Natural killer cell (primary cell): ENCODE measurements around the gene RMRP. TPM values are rescaled to one million over a fixed set of nuclear protein-coding genes. Genes with fewer than 3 reads are reported as not detected.

Experiments used
- ATAC-seq, 3 donors: fragments of 150-1000 bp in 2 of 3; fragments of 200-7000 bp in 1 of 3; cut with Tn5 transposase; 1 replicate in 1 of 3; 2 replicates in 2 of 3; pipeline ENCODE4 v1.10.0; 2021; ENCODE audit warnings: mild to moderate bottlenecking in 2 of 3, moderate library complexity in 2 of 3
- DNase-seq, 2 donors: peaks; one replicate each; pipeline versions ENCODE4 v3.0.0 to v3.0.0-alpha.2; 2013 to 2021; ENCODE audit warnings: mixed read lengths in 1 of 2
- H3K27ac ChIP-seq: one replicate; pipeline ENCODE4 v1.5.1; 2013; ENCODE audit warnings: mild to moderate bottlenecking, low read length
- H3K27me3 ChIP-seq: one replicate; pipeline ENCODE4 v1.6.1; 2013; ENCODE audit warnings: low read length; ENCODE audit not compliant: control insufficient read depth, insufficient read depth
- H3K36me3 ChIP-seq: one replicate; pipeline ENCODE4 v1.6.1; 2013; ENCODE audit warnings: low read length; ENCODE audit not compliant: control insufficient read depth, insufficient read depth
- H3K4me1 ChIP-seq: one replicate; pipeline ENCODE4 v1.6.1; 2013; ENCODE audit warnings: low read length; ENCODE audit not compliant: control insufficient read depth, insufficient read depth
- H3K4me3 ChIP-seq: one replicate; pipeline ENCODE4 v1.5.1; 2013; ENCODE audit warnings: low read length
- H3K9me3 ChIP-seq: one replicate; pipeline ENCODE4 v1.6.1; 2013; ENCODE audit warnings: low read length; ENCODE audit not compliant: control insufficient read depth, insufficient read depth
- H3K27ac Mint-ChIP-seq, 2 donors: one replicate each; pipeline ENCODE4 v1.8.0; 2022; ENCODE audit warnings: mild to moderate bottlenecking in 2 of 2, mixed read lengths in 2 of 2, moderate library complexity in 1 of 2
- H3K27me3 Mint-ChIP-seq, 2 donors: one replicate each; pipeline ENCODE4 v1.8.0; 2022; ENCODE audit warnings: low read depth in 2 of 2, mixed read lengths in 2 of 2
- H3K36me3 Mint-ChIP-seq: one replicate; pipeline ENCODE4 v1.8.0; 2022; ENCODE audit warnings: mixed read lengths
- H3K4me1 Mint-ChIP-seq, 2 donors: one replicate each; pipeline ENCODE4 v1.8.0; 2022; ENCODE audit warnings: mixed read lengths in 2 of 2
- H3K4me3 Mint-ChIP-seq: one replicate; pipeline ENCODE4 v1.8.0; 2022; ENCODE audit warnings: mild to moderate bottlenecking, moderate library complexity, mixed read lengths
- H3K9me3 Mint-ChIP-seq, 2 donors: one replicate each; pipeline ENCODE4 v1.8.0; 2022; ENCODE audit warnings: mixed read lengths in 2 of 2
- CTCF ChIP-seq: fragments of 200-600 bp; IDR thresholded peaks from one replicate; pipeline ENCODE4 v1.8.0; 2022; ENCODE audit warnings: antibody characterized with exemption
- WGBS: methylation state at CpG from one replicate; pipeline ENCODE4 v1.1.7; 2013; ENCODE audit warnings: missing lambda C conversion rate; ENCODE audit not compliant: insufficient coverage; 5-methylcytosine and 5-hydroxymethylcytosine counted together
- intact Hi-C: fragments of 100-400 bp; cut with micrococcal nuclease; formaldehyde crosslinking; loops from one replicate; pipeline ENCODE4 v1.14.2; 2022
- total RNA-seq, 4 donors: library from RNA; stranded (reverse); fragments of 120-200 nt in 1 of 4; gene quantifications; one replicate each; pipeline versions ENCODE4 v1.2.3 to v1.2.4, GENCODE V29; 2013 to 2022

Gene RMRP
- total RNA-seq, 3 donors from 2014 or later (not counting 1 experiment from before 2014, with no cell fraction given) = 5,042 to 6,602 (median 5,874) TPM

GRCh38 chr9:35653611-35654010, 4.2 kb downstream of the RMRP start:
- peaks cover 37 to 41% of the 10 kb centered on the region in 2 donors for H3K4me1 Mint-ChIP-seq
- DNase-seq = no peak
- Histone ChIP-seq H3K9me3 (no peaks in the 10 kb centered on the region), H3K27me3 (no peaks in the 10 kb centered on the region), H3K4me3 (no peak overlapping the region), H3K27ac (no peak overlapping the region), H3K36me3 (no peaks in the 10 kb centered on the region), H3K4me1 (peaks cover 54% of the 10 kb centered on the region)
- no peak for TF ChIP-seq CTCF
- H3K27me3 Mint-ChIP-seq = peaks cover 3 to 8% of the 10 kb centered on the region in 2 donors
- WGBS = 100% methylated on average over 1 of the region's 2 CpGs
- no peak overlapping the region for H3K4me3 Mint-ChIP-seq
- no peak for ATAC-seq
- intact Hi-C loops = no loop called here
- H3K27ac Mint-ChIP-seq = peak overlapping the region in 1 of 2 donors; percentile 26
- peaks cover 6% of the 10 kb centered on the region for H3K36me3 Mint-ChIP-seq
- no peaks in the 10 kb centered on the region for H3K9me3 Mint-ChIP-seq

- Mint-ChIP-seq H3K4me3 (no peak overlapping the region), H3K36me3 (peaks cover 2% of the 10 kb centered on the region), H3K4me1 (peaks cover 41 to 42% of the 10 kb centered on the region in 2 donors), H3K9me3 (no peaks in the 10 kb centered on the region), H3K27ac (no peak overlapping the region), H3K27me3 (peaks cover 1 to 4% of the 10 kb centered on the region in 2 donors)
- H3K27ac ChIP-seq = no peak overlapping the region
- no peaks in the 10 kb centered on the region for H3K9me3 ChIP-seq
- H3K36me3 ChIP-seq = no peaks in the 10 kb centered on the region
- ATAC-seq = no peak
- H3K4me3 ChIP-seq = no peak overlapping the region
- intact Hi-C loops = no loop called here
- TF ChIP-seq CTCF = no peak
- no peaks in the 10 kb centered on the region for H3K27me3 ChIP-seq
- 100% methylated on average over 8 of the region's 8 CpGs for WGBS
- DNase-seq = no peak
- H3K4me1 ChIP-seq = peaks cover 59% of the 10 kb centered on the region
Measured at GRCh38 chr9:35652829-35653209, 5.0 kb downstream of the RMRP start.

GRCh38 chr9:35651956-35652828, 5.6 kb downstream of the RMRP start:
- Mint-ChIP-seq H3K27me3 (no peaks in the 10 kb centered on the region), H3K27ac (no peak overlapping the region), H3K4me1 (peaks cover 41 to 42% of the 10 kb centered on the region in 2 donors), H3K4me3 (no peak overlapping the region), H3K9me3 (no peaks in the 10 kb centered on the region), H3K36me3 (no peaks in the 10 kb centered on the region)
- no peaks in the 10 kb centered on the region for H3K9me3 ChIP-seq
- H3K4me1 ChIP-seq = peaks cover 59% of the 10 kb centered on the region
- H3K27ac ChIP-seq = no peak overlapping the region
- no peaks in the 10 kb centered on the region for H3K27me3 ChIP-seq
- H3K36me3 ChIP-seq = no peaks in the 10 kb centered on the region
- ATAC-seq = no peak
- no peak overlapping the region for H3K4me3 ChIP-seq
- DNase-seq = no peak
- WGBS = 93% methylated on average over 6 of the region's 7 CpGs
- intact Hi-C loops = no loop called here
- no peak for TF ChIP-seq CTCF
